Muscle layer of duodenum (tissue), 2 donors: ENCODE data around the gene CRIP3.
"Not testable (repeated sequence)": the region's sequence is repeated elsewhere in the genome, so short reads cannot be mapped to it uniquely, and the experiment has no call there.

Experiments
- H3K27ac ChIP-seq: one replicate; pipeline ENCODE4 v1.7.0; 2013; ENCODE audit warnings: mild to moderate bottlenecking, low read length
- H3K27me3 ChIP-seq: one replicate; pipeline ENCODE4 v1.7.0; 2013; ENCODE audit warnings: low read depth, mild to moderate bottlenecking, control low read depth, low read length
- H3K36me3 ChIP-seq, 2 donors: one replicate each; pipeline ENCODE4 v1.7.0; 2013; ENCODE audit warnings: low read length in 2 of 2, control low read depth in 1 of 2, mild to moderate bottlenecking in 1 of 2; ENCODE audit not compliant: insufficient read depth in 2 of 2, control insufficient read depth in 1 of 2
- H3K4me1 ChIP-seq, 2 donors: one replicate each; pipeline ENCODE4 v1.7.0; 2013; ENCODE audit warnings: low read length in 2 of 2, mild to moderate bottlenecking in 2 of 2, control low read depth in 1 of 2, moderate library complexity in 1 of 2; ENCODE audit not compliant: insufficient read depth in 2 of 2, control insufficient read depth in 1 of 2
- H3K4me3 ChIP-seq, 2 donors: one replicate each; pipeline ENCODE4 v1.7.0; 2013; ENCODE audit warnings: low read length in 2 of 2, low read depth in 1 of 2, mild to moderate bottlenecking in 1 of 2
- H3K9me3 ChIP-seq, 2 donors: one replicate each; pipeline ENCODE4 v1.7.0; 2013; ENCODE audit warnings: low read length in 2 of 2, control low read depth in 1 of 2, mild to moderate bottlenecking in 1 of 2; ENCODE audit not compliant: control insufficient read depth in 1 of 2
- donor health status: healthy.

The CRIP3 gene

DNA sequence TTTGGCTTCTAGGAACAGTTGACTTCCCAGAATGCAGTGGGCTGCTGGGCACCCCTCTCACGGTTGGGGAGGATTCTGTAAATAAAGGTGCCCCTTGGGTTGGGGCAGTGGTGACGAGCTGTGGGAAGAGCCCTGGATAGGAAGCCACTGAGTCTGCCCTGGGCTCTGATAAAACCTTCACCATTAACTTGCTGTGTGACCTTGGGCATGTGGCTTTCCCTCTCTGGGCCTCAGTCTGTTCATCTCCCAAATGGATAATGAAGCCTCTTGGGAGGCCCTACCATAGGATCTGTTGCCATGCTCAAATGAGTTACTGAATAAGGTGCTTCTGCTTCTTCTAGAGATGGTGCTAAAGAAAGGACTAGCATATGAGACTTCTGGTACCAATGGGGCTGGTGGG lies 3.7 kb downstream of the CRIP3 start:
- H3K27me3 ChIP-seq = peaks cover 5% of the 10 kb centered on the region
- no peaks in the 10 kb centered on the region for H3K9me3 ChIP-seq
- no peaks in the 10 kb centered on the region for H3K36me3 ChIP-seq
- H3K4me1 ChIP-seq = peaks cover 0 to 10% of the 10 kb centered on the region in 2 donors
- H3K4me3 ChIP-seq = no peak overlapping the region
- H3K27ac ChIP-seq = no peak overlapping the region

DNA sequence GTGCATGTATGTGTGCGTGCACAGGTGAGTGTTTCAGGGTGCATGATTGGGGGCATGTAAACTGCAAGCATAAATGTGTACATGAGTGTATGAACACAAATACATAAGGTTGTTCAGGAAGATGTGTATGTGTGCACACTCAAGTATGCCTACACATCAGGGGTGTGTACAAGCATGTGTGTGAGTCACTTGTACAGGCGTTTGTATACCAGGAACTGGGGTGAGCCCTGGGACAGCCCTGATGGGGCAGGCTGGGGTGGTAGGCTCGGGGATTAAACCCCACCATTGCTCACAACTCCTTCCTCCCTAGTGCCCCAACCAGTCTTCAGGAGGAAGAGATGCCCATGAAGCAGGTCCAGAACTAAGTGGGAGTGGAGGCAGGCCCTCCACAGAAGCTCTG lies 4.3 kb downstream of the CRIP3 start:
- Histone ChIP-seq H3K27ac (no peak overlapping the region), H3K9me3 (no peaks in the 10 kb centered on the region), H3K27me3 (peaks cover 5% of the 10 kb centered on the region), H3K4me3 (no peak overlapping the region), H3K36me3 (no peaks in the 10 kb centered on the region), H3K4me1 (peaks cover 0 to 10% of the 10 kb centered on the region in 2 donors)

GRCh38 chr6:43303751-43304331 lies 4.8 kb downstream of the CRIP3 start:
- Histone ChIP-seq H3K4me1 (peaks cover 0 to 10% of the 10 kb centered on the region in 2 donors), H3K27ac (no peak overlapping the region), H3K9me3 (no peaks in the 10 kb centered on the region), H3K27me3 (peaks cover 5% of the 10 kb centered on the region), H3K36me3 (no peaks in the 10 kb centered on the region), H3K4me3 (no peak overlapping the region)

GRCh38 chr6:43303006-43303405 lies 5.6 kb downstream of the CRIP3 start:
- not testable (repeated sequence) for H3K27me3 ChIP-seq, H3K9me3 ChIP-seq, H3K27ac ChIP-seq, H3K36me3 ChIP-seq, H3K4me3 ChIP-seq, H3K4me1 ChIP-seq

DNA sequence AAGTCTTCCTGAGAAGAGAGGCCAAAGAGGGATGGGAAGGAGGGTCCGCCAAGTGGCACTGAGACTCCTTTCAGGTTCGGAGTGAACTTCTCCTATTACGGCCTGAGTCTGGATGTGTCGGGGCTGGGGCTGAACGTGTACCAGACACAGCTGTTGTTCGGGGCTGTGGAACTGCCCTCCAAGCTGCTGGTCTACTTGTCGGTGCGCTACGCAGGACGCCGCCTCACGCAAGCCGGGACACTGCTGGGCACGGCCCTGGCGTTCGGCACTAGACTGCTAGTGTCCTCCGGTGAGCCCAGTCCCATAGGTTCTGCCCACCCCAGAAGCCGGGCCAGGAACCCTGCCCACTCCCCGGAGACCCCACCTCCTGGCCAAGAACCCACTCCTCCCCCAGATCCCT lies 6.5 kb downstream of the CRIP3 start:
- Histone ChIP-seq H3K36me3 (no peaks in the 10 kb centered on the region), H3K27me3 (peaks cover 5% of the 10 kb centered on the region), H3K27ac (no peak overlapping the region), H3K9me3 (no peaks in the 10 kb centered on the region), H3K4me1 (no peaks in the 10 kb centered on the region), H3K4me3 (no peak overlapping the region)

DNA sequence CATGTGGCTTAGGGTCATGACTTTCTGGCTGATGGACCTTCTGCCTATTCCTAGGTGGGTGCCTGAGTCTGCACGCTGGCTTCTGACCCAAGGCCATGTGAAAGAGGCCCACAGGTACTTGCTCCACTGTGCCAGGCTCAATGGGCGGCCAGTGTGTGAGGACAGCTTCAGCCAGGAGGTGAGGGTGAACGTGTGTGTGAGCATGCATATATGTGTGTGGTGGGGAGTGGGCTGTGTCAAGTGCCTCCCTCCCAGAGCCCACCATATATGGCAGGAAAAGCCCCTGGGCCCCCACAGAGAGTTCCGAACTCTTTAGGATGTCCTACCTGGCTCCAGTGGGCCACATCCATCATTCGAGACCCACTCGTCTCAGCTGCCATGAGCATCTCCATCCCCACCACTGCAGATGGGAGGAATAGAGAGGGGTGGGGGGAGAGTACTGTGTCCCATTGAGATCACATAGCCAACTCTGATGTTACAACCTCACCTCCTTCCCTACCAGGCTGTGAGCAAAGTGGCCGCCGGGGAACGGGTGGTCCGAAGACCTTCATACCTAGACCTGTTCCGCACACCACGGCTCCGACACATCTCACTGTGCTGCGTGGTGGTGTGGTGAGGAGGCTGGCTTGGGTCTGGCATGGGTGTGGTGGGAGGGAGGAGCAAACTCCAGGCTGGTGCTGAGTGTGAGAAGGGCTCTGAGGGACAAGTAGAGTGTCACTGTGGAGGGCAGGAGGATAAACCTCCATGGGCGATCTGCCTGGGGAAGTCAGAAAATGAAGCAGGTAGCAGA lies 7.3 kb downstream of the CRIP3 start:
- H3K27ac ChIP-seq = no peak overlapping the region
- no peaks in the 10 kb centered on the region for H3K9me3 ChIP-seq
- H3K36me3 ChIP-seq = no peaks in the 10 kb centered on the region
- no peak overlapping the region for H3K4me3 ChIP-seq
- no peaks in the 10 kb centered on the region for H3K4me1 ChIP-seq
- H3K27me3 ChIP-seq = peaks cover 5% of the 10 kb centered on the region

DNA sequence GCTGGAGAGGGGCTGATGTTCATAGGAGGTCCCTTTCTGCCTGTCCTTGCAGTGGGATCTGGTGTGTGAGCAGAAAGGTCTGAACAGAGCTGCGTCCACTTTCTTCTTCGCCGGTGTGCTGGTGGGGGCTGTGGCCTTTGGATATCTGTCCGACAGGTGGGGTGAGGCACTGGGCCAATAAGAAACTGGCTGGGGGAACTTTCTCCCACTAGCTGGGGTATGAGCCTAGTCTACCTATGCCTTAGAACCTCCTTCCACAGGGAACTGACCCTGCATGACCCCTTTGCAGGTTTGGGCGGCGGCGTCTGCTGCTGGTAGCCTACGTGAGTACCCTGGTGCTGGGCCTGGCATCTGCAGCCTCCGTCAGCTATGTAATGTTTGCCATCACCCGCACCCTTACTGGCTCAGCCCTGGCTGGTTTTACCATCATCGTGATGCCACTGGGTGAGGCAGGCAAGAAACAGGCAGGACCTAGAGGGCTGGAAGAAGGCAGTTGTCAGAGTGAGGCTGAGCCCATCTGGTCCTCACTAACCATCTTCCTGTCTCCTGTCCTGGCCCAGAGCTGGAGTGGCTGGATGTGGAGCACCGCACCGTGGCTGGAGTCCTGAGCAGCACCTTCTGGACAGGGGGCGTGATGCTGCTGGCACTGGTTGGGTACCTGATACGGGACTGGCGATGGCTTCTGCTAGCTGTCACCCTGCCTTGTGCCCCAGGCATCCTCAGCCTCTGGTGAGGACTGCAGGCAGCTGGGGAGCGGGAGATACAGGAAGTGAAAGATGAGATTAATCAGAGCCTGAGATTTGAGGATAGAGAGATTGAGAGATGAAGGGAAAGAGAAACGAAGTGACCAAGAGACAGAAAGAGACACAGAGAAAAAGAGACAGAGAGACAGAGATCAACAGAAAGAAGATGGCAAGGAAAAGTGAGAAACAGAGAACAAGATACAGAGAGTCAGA lies 9.0 kb downstream of the CRIP3 start:
- Histone ChIP-seq H3K4me1 (no peaks in the 10 kb centered on the region), H3K4me3 (no peak overlapping the region), H3K27ac (no peak overlapping the region)

DNA sequence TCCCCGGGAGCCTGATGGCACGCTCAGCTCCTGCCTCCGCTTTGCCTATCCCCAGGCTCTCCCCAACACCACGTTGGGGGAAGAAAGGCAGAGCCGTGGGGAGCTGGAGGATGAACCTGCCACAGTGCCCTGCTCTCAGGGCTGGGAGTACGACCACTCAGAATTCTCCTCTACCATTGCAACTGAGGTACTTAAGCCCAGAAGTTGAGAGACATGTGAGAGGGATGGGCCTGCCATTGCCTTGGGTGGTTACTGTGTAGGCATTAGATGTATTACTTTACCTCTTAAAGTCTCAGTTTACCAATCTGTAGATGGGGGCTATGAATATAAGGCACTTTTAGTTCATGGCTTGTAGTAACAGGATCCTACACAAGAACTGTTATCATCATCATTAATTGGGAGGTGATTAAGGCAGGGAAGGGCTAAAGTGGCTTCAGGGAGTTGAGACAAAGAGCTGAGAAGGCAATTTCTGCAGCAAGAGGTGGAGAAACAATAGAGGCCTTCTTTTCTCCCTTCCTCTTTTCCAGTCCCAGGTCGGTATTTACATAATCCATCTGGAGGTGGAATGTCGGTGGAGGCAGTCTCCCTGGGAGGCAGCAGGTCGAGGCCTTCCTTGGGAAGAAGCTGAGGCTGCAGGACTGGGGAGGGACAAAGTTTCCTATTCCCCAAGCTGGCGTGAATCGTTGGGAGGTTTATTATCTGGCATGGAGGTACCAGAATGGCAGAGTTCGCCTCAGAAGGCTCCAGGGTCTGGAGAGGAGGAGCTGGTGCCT lies 9.9 kb downstream of the CRIP3 start:
- H3K27ac ChIP-seq = no peak overlapping the region

More for the DNA sequence above, 9.0 kb downstream of the CRIP3 start:
- no peaks in the 10 kb centered on the region for H3K9me3 ChIP-seq
- no peaks in the 10 kb centered on the region for H3K36me3 ChIP-seq
- peaks cover under 1% of the 10 kb centered on the region for H3K27me3 ChIP-seq

GRCh38 chr6:43297644-43298564 lies 10.7 kb downstream of the CRIP3 start, which contains the start of gene SLC22A7:
TSS of gene SLC22A7 (plus strand) at chr6:43298260. CDS start at chr6:43298359, 99 bp downstream.
- Histone ChIP-seq H3K4me1 (no peaks in the 10 kb centered on the region), H3K4me3 (no peak within 1 kb of the TSS), H3K27ac (no peak within 1 kb of the TSS), H3K9me3 (no peaks in the 10 kb centered on the region), H3K27me3 (no peaks in the 10 kb centered on the region), H3K36me3 (no peaks in the 10 kb centered on the region)

More for the DNA sequence above, 9.9 kb downstream of the CRIP3 start:
- Histone ChIP-seq H3K27me3 (no peaks in the 10 kb centered on the region), H3K4me3 (no peak overlapping the region), H3K36me3 (no peaks in the 10 kb centered on the region), H3K9me3 (no peaks in the 10 kb centered on the region), H3K4me1 (no peaks in the 10 kb centered on the region)
